H1 (cell line): Measurements from ENCODE around the gene NCAPD2. TPM values are rescaled to one million over a fixed set of nuclear protein-coding genes. Genes with fewer than 3 reads are reported as not detected.

Experiments used
- CTCF ChIA-PET: fragments of 300-600 bp; sonication (Branson Sonifier 250); formaldehyde crosslinking; loops from one replicate; lab custom pipeline; 2021; ENCODE audit not compliant: partially characterized antibody; lab: Charles Lee
- POLR2A ChIA-PET: fragments of 300-600 bp; sonication (Branson Sonifier 250); formaldehyde crosslinking; loops from one replicate; lab custom pipeline; 2021; ENCODE audit warnings: inconsistent platforms; ENCODE audit not compliant: partially characterized antibody; lab: Charles Lee
- DNase-seq, 2 experiments: peaks; one replicate each; pipeline versions ENCODE4 v3.0.0 to v3.0.0-alpha.2; 2010 to 2022; ENCODE audit warnings: low spot score in 2 of 2, low read depth in 1 of 2, mixed read lengths in 1 of 2
- FAIRE-seq: peaks from 2 replicates; lab custom pipeline; 2011; peaks lifted over from hg19 to GRCh38; lab: Jason Lieb, UNC
- H2AFZ ChIP-seq: 2 replicates; pipeline ENCODE4 v1.8.1; 2012; ENCODE audit warnings: low read length, inconsistent platforms
- H2AK5ac ChIP-seq: 2 replicates; pipeline ENCODE4 v1.6.1; 2013; ENCODE audit warnings: low read depth, low read length
- H2BK120ac ChIP-seq: replicated peaks from 2 replicates; pipeline ENCODE3; 2013; ENCODE audit warnings: low read depth, low read length, inconsistent platforms
- H2BK12ac ChIP-seq: 2 replicates; pipeline ENCODE4 v1.6.1; 2013; ENCODE audit warnings: low read depth, low read length
- H2BK15ac ChIP-seq: 2 replicates; pipeline ENCODE4 v1.6.1; 2013; ENCODE audit warnings: low read length
- H2BK20ac ChIP-seq: 2 replicates; pipeline ENCODE4 v1.6.1; 2013; ENCODE audit warnings: low read length
- H2BK5ac ChIP-seq: 2 replicates; pipeline ENCODE4 v1.6.1; 2013; ENCODE audit warnings: low read depth, low read length
- H3K14ac ChIP-seq: 2 replicates; pipeline ENCODE4 v1.6.1; 2013; ENCODE audit warnings: inconsistent platforms; ENCODE audit not compliant: insufficient read length
- H3K18ac ChIP-seq: 2 replicates; pipeline ENCODE4 v1.6.1; 2013; ENCODE audit warnings: low read length; ENCODE audit errors: extremely low read depth
- H3K23ac ChIP-seq: 2 replicates; pipeline ENCODE4 v1.6.1; 2013; ENCODE audit warnings: inconsistent platforms; ENCODE audit not compliant: insufficient read length
- H3K23me2 ChIP-seq: 2 replicates; pipeline ENCODE4 v1.6.1; 2013; ENCODE audit warnings: low read depth, low read length
- H3K27ac ChIP-seq: 2 replicates; pipeline ENCODE4 v1.6.1; 2011; ENCODE audit warnings: low read depth, low read length, inconsistent platforms
- H3K27me3 ChIP-seq, 4 experiments: replicated peaks in 1 of 4; 1 replicate in 1 of 4; 2 replicates in 3 of 4; pipeline versions ENCODE4 v1.6.1 to v1.8.1; 2011 to 2013; ENCODE audit warnings: low read length in 3 of 4, mild to moderate bottlenecking in 3 of 4, inconsistent platforms in 2 of 4, mixed read lengths in 2 of 4, moderate library complexity in 1 of 4; ENCODE audit not compliant: control insufficient read depth in 3 of 4, insufficient read depth in 3 of 4; ENCODE audit errors: extremely low read depth in 1 of 4
- H3K36me3 ChIP-seq, 4 experiments: 2 replicates each; pipeline versions ENCODE4 v1.6.1 to v1.8.1; 2011 to 2013; ENCODE audit warnings: mild to moderate bottlenecking in 4 of 4, low read length in 3 of 4, moderate library complexity in 2 of 4, control low read depth in 1 of 4, inconsistent platforms in 1 of 4; ENCODE audit not compliant: insufficient read depth in 4 of 4, control insufficient read depth in 2 of 4
- H3K4ac ChIP-seq: replicated peaks from 2 replicates; pipeline ENCODE3; 2013; ENCODE audit warnings: low read length, low read depth, mixed read lengths, inconsistent platforms; ENCODE audit not compliant: insufficient read length
- H3K4me1 ChIP-seq, 4 experiments: replicated peaks in 1 of 4; 1 replicate in 1 of 4; 2 replicates in 3 of 4; pipeline versions ENCODE4 v1.6.1 to v1.8.1; 2011 to 2013; ENCODE audit warnings: low read length in 3 of 4, inconsistent platforms in 2 of 4, mixed read lengths in 1 of 4; ENCODE audit not compliant: insufficient read depth in 4 of 4, control insufficient read depth in 3 of 4
- H3K4me2 ChIP-seq, 2 experiments: 2 replicates each; pipeline versions ENCODE4 v1.6.1 to v1.8.1; 2011 to 2013; ENCODE audit warnings: low read depth in 2 of 2, low read length in 2 of 2, control low read depth in 1 of 2, inconsistent platforms in 1 of 2, mild to moderate bottlenecking in 1 of 2; ENCODE audit not compliant: insufficient read depth in 1 of 2
- H3K4me3 ChIP-seq, 4 experiments: fragments of 200-600, 300-600 bp in 1 of 4; sonication (generic), shearing (Covaris generic), sonication (Bioruptor Twin) in 1 of 4; 2 replicates each; pipeline versions ENCODE4 v1.5.1 to v1.8.1; 2011 to 2016; ENCODE audit warnings: low read length in 4 of 4, low read depth in 3 of 4, control low read depth in 2 of 4, inconsistent platforms in 2 of 4, mild to moderate bottlenecking in 2 of 4, mixed read lengths in 1 of 4, moderate library complexity in 1 of 4; ENCODE audit not compliant: insufficient read depth in 2 of 4; ENCODE audit errors: extremely low read depth in 1 of 4
- H3K56ac ChIP-seq: replicated peaks from 2 replicates; pipeline ENCODE3; 2013; ENCODE audit warnings: low read depth, mild to moderate bottlenecking, mixed read lengths, low read length, inconsistent platforms; ENCODE audit not compliant: insufficient read length
- H3K79me1 ChIP-seq: 2 replicates; pipeline ENCODE4 v1.6.1; 2013; ENCODE audit warnings: low read depth, low read length, control low read depth
- H3K79me2 ChIP-seq, 2 experiments: 2 replicates each; pipeline versions ENCODE4 v1.6.1 to v1.8.1; 2012 to 2013; ENCODE audit warnings: low read length in 2 of 2, mild to moderate bottlenecking in 2 of 2, inconsistent platforms in 1 of 2; ENCODE audit not compliant: insufficient read depth in 2 of 2, control insufficient read depth in 1 of 2
- H3K9ac ChIP-seq, 4 experiments: replicated peaks in 1 of 4; 1 replicate in 1 of 4; 2 replicates in 3 of 4; pipeline versions ENCODE4 v1.6.1 to v1.8.1; 2011 to 2013; ENCODE audit warnings: low read depth in 3 of 4, low read length in 3 of 4, control low read depth in 2 of 4, mild to moderate bottlenecking in 2 of 4, moderate library complexity in 2 of 4, inconsistent platforms in 1 of 4; ENCODE audit errors: extremely low read depth in 1 of 4
- H3K9me3 ChIP-seq, 2 experiments: 2 replicates each; pipeline versions ENCODE4 v1.6.1 to v1.8.1; 2012 to 2013; ENCODE audit warnings: mild to moderate bottlenecking in 2 of 2, moderate library complexity in 2 of 2, control low read depth in 1 of 2, inconsistent platforms in 1 of 2, low read depth in 1 of 2, low read length in 1 of 2, mixed read lengths in 1 of 2; ENCODE audit not compliant: insufficient read depth in 2 of 2
- H4K20me1 ChIP-seq, 2 experiments: replicated peaks in 1 of 2; 2 replicates each; pipeline versions ENCODE3 to v1.8.1; 2011 to 2013; ENCODE audit warnings: inconsistent platforms in 2 of 2, low read length in 2 of 2, mild to moderate bottlenecking in 1 of 2; ENCODE audit not compliant: insufficient read depth in 2 of 2, control insufficient read depth in 1 of 2
- H4K5ac ChIP-seq: 2 replicates; pipeline ENCODE4 v1.6.1; 2013; ENCODE audit warnings: low read length, low read depth, mixed read lengths, inconsistent platforms; ENCODE audit not compliant: insufficient read length
- H4K8ac ChIP-seq: 2 replicates; pipeline ENCODE4 v1.8.0; 2013; ENCODE audit warnings: mild to moderate bottlenecking, moderate library complexity, low read length, inconsistent platforms; ENCODE audit not compliant: insufficient read depth; ENCODE audit errors: extremely low read depth
- H4K91ac ChIP-seq: replicated peaks from 2 replicates; pipeline ENCODE3; 2013; ENCODE audit warnings: low read length, mixed read lengths, inconsistent platforms; ENCODE audit not compliant: insufficient read length
- BCL11A ChIP-seq, 2 experiments: IDR thresholded peaks; one replicate each; pipeline ENCODE4 v1.6.1; 2011; ENCODE audit warnings: low read depth in 2 of 2, low read length in 2 of 2, mild to moderate bottlenecking in 2 of 2
- BRCA1 ChIP-seq: IDR thresholded peaks from 2 replicates; pipeline ENCODE4 v1.6.1; 2012; ENCODE audit warnings: low read depth, low read length, improper control_type of control experiment
- CEBPB ChIP-seq: IDR thresholded peaks from 2 replicates; pipeline ENCODE4 v1.6.1; 2012; ENCODE audit warnings: low read depth, low read length
- KDM5A ChIP-seq: fragments of 200-600 bp; IDR thresholded peaks from 2 replicates; pipeline ENCODE4 v1.7.1; 2012; ENCODE audit warnings: mild to moderate bottlenecking, low read length, inconsistent platforms, mixed read lengths
- POLR2A ChIP-seq, 2 experiments: IDR thresholded peaks; 1 replicate in 1 of 2; 2 replicates in 1 of 2; pipeline ENCODE4 v1.6.1; 2011; ENCODE audit warnings: low read depth in 2 of 2, low read length in 2 of 2, mild to moderate bottlenecking in 2 of 2; ENCODE audit errors: control extremely low read depth in 1 of 2
- POLR2AphosphoS5 ChIP-seq: IDR thresholded peaks from 2 replicates; pipeline ENCODE4 v1.6.1; 2011; ENCODE audit warnings: low read depth, low read length
- SAP30 ChIP-seq: fragments of 300-600 bp; sonication (generic); IDR thresholded peaks from 2 replicates; pipeline ENCODE4 v1.7.1; 2012; ENCODE audit warnings: low read length, moderate library complexity, mild to moderate bottlenecking, inconsistent platforms; ENCODE audit not compliant: insufficient read depth, insufficient replicate concordance
- SP4 ChIP-seq: IDR thresholded peaks from 2 replicates; pipeline ENCODE4 v1.6.1; 2012; ENCODE audit warnings: low read length, inconsistent platforms
- TCF12 ChIP-seq: IDR thresholded peaks from 2 replicates; pipeline ENCODE4 v1.6.1; 2011; ENCODE audit warnings: low read depth, mild to moderate bottlenecking, low read length
- WGBS, 2 experiments: shearing (Covaris generic) in 1 of 2; methylation state at CpG; one replicate each; pipeline versions ENCODE4 v1.1.6 to v1.1.7; 2013 to 2015; ENCODE audit warnings: low lambda C conversion rate in 2 of 2, mixed read lengths in 2 of 2, inconsistent platforms in 1 of 2, low coverage in 1 of 2, missing lambda C conversion rate in 1 of 2; ENCODE audit not compliant: insufficient replicate concordance in 2 of 2, insufficient coverage in 1 of 2, insufficient read length in 1 of 2; ENCODE audit errors: extremely low coverage in 1 of 2, missing lambda C conversion rate in 1 of 2; 5-methylcytosine and 5-hydroxymethylcytosine counted together
- polyA plus RNA-seq, 7 experiments: library from polyadenylated mRNA; depleted of rRNA in 3 of 7; stranded (reverse) in 5 of 7; unstranded in 2 of 7; fragments of >200 nt in 5 of 7; fragments of 200-250 nt in 2 of 7; gene quantifications; 1 replicate in 5 of 7; 2 replicates in 1 of 7; 4 replicates in 1 of 7; pipeline versions ENCODE4 v1.2.1 to v1.2.3, GENCODE V29; 2011 to 2013; ENCODE audit warnings: missing spikeins in 2 of 7, mixed read lengths in 2 of 7
- total RNA-seq: library from RNA; stranded (reverse); fragmentation: NEBNext Ultra II Directional; extraction: Animal tissue kit (Norgen Biotek cat#: 25700); gene quantifications from 2 replicates; pipeline ENCODE4 v1.2.1, GENCODE V29; 2021
- TF ChIP-seq, protein P1 (sequence below): IDR thresholded peaks from 2 replicates; pipeline ENCODE4 v1.6.1; 2012; ENCODE audit warnings: low read length, inconsistent platforms

Gene NCAPD2
- total and polyA plus RNA-seq, 2 of the 8 experiments (the other 6 are each of a cell fraction or from before 2014, with no cell fraction given), result 55.8 to 132 TPM

DNA sequence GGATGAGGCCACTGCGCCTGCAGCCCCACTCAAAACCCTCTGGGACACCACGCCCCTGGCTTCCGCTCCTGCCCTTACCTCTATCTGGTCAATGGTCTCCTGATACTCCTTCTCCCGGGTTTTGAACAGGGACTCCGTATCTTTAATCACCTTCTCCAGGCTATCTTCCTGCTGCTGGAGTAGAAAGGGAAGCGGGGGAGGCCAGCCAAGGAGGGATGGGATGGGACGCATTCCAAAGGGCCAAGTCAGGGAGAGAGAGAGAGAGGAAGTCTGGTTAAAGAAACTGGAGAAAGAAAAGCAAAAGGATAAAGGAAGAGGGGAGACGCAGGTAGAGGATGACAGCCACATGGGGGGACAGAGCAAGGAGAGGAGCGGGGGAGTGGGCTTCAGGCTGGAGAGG, 54.1 kb downstream of the NCAPD2 start:
- Histone ChIP-seq H4K91ac (no peak overlapping the region), H4K20me1 (peaks cover 4 to 12% of the 10 kb centered on the region in 2 experiments), H3K79me1 (peaks cover 16% of the 10 kb centered on the region), H3K27me3 (no peaks in the 10 kb centered on the region), H3K23me2 (no peaks in the 10 kb centered on the region), H3K14ac (no peak overlapping the region), H2BK120ac (no peak overlapping the region), H3K56ac (no peak overlapping the region), H3K4ac (no peak overlapping the region), H2BK15ac (no peak overlapping the region), H3K23ac (no peak overlapping the region), H2AFZ (no peak overlapping the region), H3K27ac (no peak overlapping the region)
- no peak for FAIRE-seq
- WGBS, 2 experiments, result 83% methylated on average over 9 of the region's 9 CpGs; no CpG with 5 or more reads in 1 of the 2 experiments
- DNase-seq, result no peak
- POLR2A ChIA-PET, result interaction anchor here (0.9 to 24.2 kb wide), 3 partner anchors 9 to 16 kb away, joined by 3 to 665 read pairs (median 7); partner anchors contain the start of gene GAPDH
- TF ChIP-seq POLR2A (IDR thresholded peaks at IDR 0.05; ENCODE audit: control extremely low read depth in 1 of 2, low read depth in 2 of 2, low read length in 2 of 2), result no peak
- no peak for TF ChIP-seq BCL11A (IDR thresholded peaks at IDR 0.05; ENCODE audit: low read depth in 2 of 2, low read length in 2 of 2)
- no peak for TF ChIP-seq SP4
- TF ChIP-seq CEBPB, result no peak
- no peak for TF ChIP-seq TCF12
- no peak for TF ChIP-seq POLR2AphosphoS5
- TF ChIP-seq KDM5A, result no peak
- no peak for TF ChIP-seq SAP30
- TF ChIP-seq, protein P1, sequence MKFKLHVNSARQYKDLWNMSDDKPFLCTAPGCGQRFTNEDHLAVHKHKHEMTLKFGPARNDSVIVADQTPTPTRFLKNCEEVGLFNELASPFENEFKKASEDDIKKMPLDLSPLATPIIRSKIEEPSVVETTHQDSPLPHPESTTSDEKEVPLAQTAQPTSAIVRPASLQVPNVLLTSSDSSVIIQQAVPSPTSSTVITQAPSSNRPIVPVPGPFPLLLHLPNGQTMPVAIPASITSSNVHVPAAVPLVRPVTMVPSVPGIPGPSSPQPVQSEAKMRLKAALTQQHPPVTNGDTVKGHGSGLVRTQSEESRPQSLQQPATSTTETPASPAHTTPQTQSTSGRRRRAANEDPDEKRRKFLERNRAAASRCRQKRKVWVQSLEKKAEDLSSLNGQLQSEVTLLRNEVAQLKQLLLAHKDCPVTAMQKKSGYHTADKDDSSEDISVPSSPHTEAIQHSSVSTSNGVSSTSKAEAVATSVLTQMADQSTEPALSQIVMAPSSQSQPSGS, result no peak
- TF ChIP-seq BRCA1, result no peak
- TF ChIP-seq, all 59 proteins: peak for 0
- H3K18ac ChIP-seq, result no peak overlapping the region
- H3K9ac ChIP-seq, result no peak overlapping the region
- no peaks in the 10 kb centered on the region for H3K9me3 ChIP-seq
- no peak overlapping the region for H3K4me3 ChIP-seq
- H3K4me1 ChIP-seq, result peaks cover 0 to 4% (median 3%) of the 10 kb centered on the region in 4 experiments; a peak in 4 of 7 replicates
- H3K4me2 ChIP-seq, result no peak overlapping the region
- no peak overlapping the region for H4K8ac ChIP-seq
- H3K79me2 ChIP-seq, result peaks cover 0 to 27% of the 10 kb centered on the region in 2 experiments; a peak in 2 of 4 replicates
- H4K5ac ChIP-seq, result no peak overlapping the region
- no peak overlapping the region for H2BK12ac ChIP-seq
- peaks cover 8 to 30% (median 13%) of the 10 kb centered on the region in 4 experiments; a peak in 6 of 8 replicates for H3K36me3 ChIP-seq
- CTCF ChIA-PET, result interaction anchor here (0.8 to 24.9 kb wide), 3 partner anchors 2 to 17 kb away, joined by 3 to 462 read pairs (median 462); partner anchors contain the start of genes GAPDH, IFFO1 and NOP2
- H2BK20ac ChIP-seq, result no peak overlapping the region
- H2AK5ac ChIP-seq, result no peak overlapping the region
- H2BK5ac ChIP-seq, result no peak overlapping the region
